K562 (cell line): Measurements from ENCODE around the gene PDE11A. TPM values are rescaled to one million over a fixed set of nuclear protein-coding genes. Genes with fewer than 3 reads are reported as not detected.

Experiments
- ARID2 ChIP-seq: fragments of 450-650 bp; IDR thresholded peaks from 2 replicates; pipeline ENCODE4 v1.6.1; 2017; ENCODE audit warnings: antibody characterized with exemption, mild to moderate bottlenecking
- ASH1L ChIP-seq: fragments of 450-650 bp; IDR thresholded peaks from 2 replicates; pipeline ENCODE4 v1.6.1; 2018; ENCODE audit warnings: borderline replicate concordance, mild to moderate bottlenecking, low read depth; ENCODE audit not compliant: partially characterized antibody
- BRD9 ChIP-seq: fragments of 450-650 bp; IDR thresholded peaks from 2 replicates; pipeline ENCODE4 v1.6.1; 2018; ENCODE audit warnings: low read depth; ENCODE audit not compliant: partially characterized antibody
- CREBBP ChIP-seq: IDR thresholded peaks from one replicate; pipeline ENCODE4 v1.6.1; 2012; ENCODE audit warnings: low read depth, mild to moderate bottlenecking, control low read depth, inconsistent platforms, low read length
- CTCF ChIP-seq, 3 experiments: IDR thresholded peaks in 2 of 3; conservative IDR thresholded peaks in 1 of 3; 2 replicates each; pipeline ENCODE4 v1.5.1; 2011 to 2012; ENCODE audit warnings: low read length in 3 of 3, mild to moderate bottlenecking in 3 of 3, control low read depth in 2 of 3, improper control_type of control experiment in 1 of 3, inconsistent platforms in 1 of 3, low read depth in 1 of 3, mixed read lengths in 1 of 3, moderate library complexity in 1 of 3; ENCODE audit not compliant: insufficient read depth in 2 of 3
- HLTF ChIP-seq: fragments of 450-650 bp; IDR thresholded peaks from 2 replicates; pipeline ENCODE4 v1.6.1; 2016
- MTA3 ChIP-seq: fragments of 450-650 bp; formaldehyde crosslinking; IDR thresholded peaks from 2 replicates; pipeline ENCODE4 v1.6.1; 2017; ENCODE audit warnings: mild to moderate bottlenecking, borderline replicate concordance
- NR4A1 ChIP-seq, 2 experiments: fragments of 250-450 bp in 1 of 2; fragments of 450-650 bp in 1 of 2; sonication (Bioruptor Pico) in 1 of 2; IDR thresholded peaks; 2 replicates each; pipeline versions ENCODE4 v1.4.0 to v1.6.1; 2016 to 2020; ENCODE audit warnings: mild to moderate bottlenecking in 2 of 2, missing compliant biosample characterization in 1 of 2, missing genetic modification characterization in 1 of 2, moderate library complexity in 1 of 2
- POLR2H ChIP-seq: IDR thresholded peaks from 2 replicates; pipeline ENCODE4 v1.6.1; 2016; ENCODE audit warnings: missing genetic modification characterization, low read depth, mild to moderate bottlenecking, control low read depth, missing compliant biosample characterization, moderate library complexity
- POLR3G ChIP-seq: IDR thresholded peaks from 2 replicates; pipeline ENCODE4 v1.6.1; 2011; ENCODE audit not compliant: insufficient read length, insufficient replicate concordance; ENCODE audit errors: extremely low read depth
- POU5F1 ChIP-seq: fragments of 150-350 bp; IDR thresholded peaks from 2 replicates; pipeline ENCODE4 v1.6.1; 2014; ENCODE audit warnings: borderline replicate concordance, low read length, low read depth, mild to moderate bottlenecking; ENCODE audit not compliant: partially characterized antibody
- SOX6 ChIP-seq: fragments of 450-650 bp; IDR thresholded peaks from 2 replicates; pipeline ENCODE4 v1.6.1; 2014; ENCODE audit warnings: mild to moderate bottlenecking
- SRSF3 ChIP-seq: fragments of 200-400 bp; formaldehyde crosslinking; IDR thresholded peaks from 2 replicates; pipeline ENCODE4 v1.6.1; 2016; ENCODE audit warnings: mild to moderate bottlenecking, low read length, moderate library complexity; ENCODE audit not compliant: insufficient read depth
- ZKSCAN3 ChIP-seq: fragments of 250-450 bp; sonication (Bioruptor Pico); IDR thresholded peaks from 2 replicates; pipeline ENCODE4 v1.4.0; 2020
- ZNF311 ChIP-seq: fragments of 250-450 bp; sonication (Bioruptor Pico); IDR thresholded peaks from 2 replicates; pipeline ENCODE4 v1.4.0; 2020; ENCODE audit warnings: mild to moderate bottlenecking, moderate library complexity
- ZNF384 ChIP-seq: IDR thresholded peaks from 2 replicates; pipeline ENCODE4 v1.6.1; 2012; ENCODE audit warnings: low read depth, low read length, improper control_type of control experiment
- ZNF609 ChIP-seq: sonication (generic); formaldehyde crosslinking; IDR thresholded peaks from 2 replicates; pipeline ENCODE4 v1.8.1; 2023; ENCODE audit warnings: missing genetic modification reagents, mild to moderate bottlenecking, borderline replicate concordance
- polyA plus RNA-seq, 8 experiments: library from polyadenylated mRNA; depleted of rRNA in 4 of 8; stranded (reverse) in 5 of 8; unstranded in 3 of 8; fragments of >200 nt; fragmentation: Nextera tagmentation in 2 of 8; fragmentation: Illumina TruSeq in 1 of 8; extraction: Ambion mirVana in 2 of 8; extraction: Trizol in 1 of 8; gene quantifications; 2 replicates each; pipeline versions ENCODE4 v1.2.1 to v1.2.3, GENCODE V29; 2011 to 2014; ENCODE audit warnings: inconsistent platforms in 1 of 8, missing spikeins in 1 of 8
- total RNA-seq, 7 experiments: library from RNA; depleted of rRNA in 6 of 7; stranded (reverse); fragments of >200 nt in 6 of 7; fragmentation: Illumina TruSeq in 2 of 7; extraction: Trizol in 2 of 7; gene quantifications; 2 replicates each; pipeline versions ENCODE4 v1.2.1 to v1.2.3, GENCODE V29; 2011 to 2021; ENCODE audit warnings: low replicate concordance in 1 of 7

The PDE11A gene
- total and polyA plus RNA-seq, 9 of the 15 experiments (the other 6 are each of a cell fraction or from before 2014, with no cell fraction given) = 3.2 to 22.1 (median 5.7) TPM

GRCh38 chr2:177682836-177683660, 389.5 kb downstream of the PDE11A start (continued):
- TF ChIP-seq SRSF3 (no peak), SOX6 (no peak), ARID2 (no peak), POLR3G (no peak), CTCF (IDR thresholded peaks at IDR 0.05 in 2 of 3, conservative IDR thresholded peaks at IDR 0.05 in 1 of 3; ENCODE audit: insufficient read depth in 2 of 3, low read depth in 1 of 3, low read length in 3 of 3) (no peak), CREBBP (no peak), POU5F1 (no peak), ZNF609 (CRISPR knock-in tag) (no peak), ASH1L (no peak), ZKSCAN3 (CRISPR knock-in tag) (no peak), ZNF384 (no peak), HLTF (no peak), BRD9 (no peak), MTA3 (no peak), POLR2H (tag) (peak; percentile 83), NR4A1 (CRISPR knock-in tag; IDR thresholded peaks at IDR 0.05) (no peak), NR4A1 (tag; IDR thresholded peaks at IDR 0.05) (0 out of 2 replicates have a peak, but pooled peaks have one; percentile 38), ZNF311 (no peak)
